MG63 (cell line): ENCODE measurements around the gene BEGAIN. TPM values are rescaled to one million over a fixed set of nuclear protein-coding genes. Genes with fewer than 3 reads are reported as not detected.

Experiments
- DNase-seq: peaks from one replicate; pipeline ENCODE4 v3.0.0-alpha.2; 2020
- H3K27me3 ChIP-seq: fragments of 250-450 bp; sonication (Bioruptor Pico); 2 replicates; pipeline ENCODE4 v1.5.1; 2020; ENCODE audit warnings: mild to moderate bottlenecking, moderate library complexity
- H3K36me3 ChIP-seq: fragments of 250-450 bp; sonication (Bioruptor Pico); 2 replicates; pipeline ENCODE4 v1.5.1; 2020; ENCODE audit warnings: mild to moderate bottlenecking, moderate library complexity
- H3K4me3 ChIP-seq: fragments of 250-450 bp; sonication (Bioruptor Pico); 2 replicates; pipeline ENCODE4 v1.5.1; 2020; ENCODE audit warnings: mild to moderate bottlenecking, moderate library complexity
- H3K9me3 ChIP-seq: fragments of 250-450 bp; sonication (Bioruptor Pico); 2 replicates; pipeline ENCODE4 v1.5.1; 2020; ENCODE audit warnings: mild to moderate bottlenecking, moderate library complexity
- total RNA-seq: library from RNA; depleted of rRNA; stranded (reverse); fragments of >200 nt; shearing (Covaris generic); gene quantifications from 2 replicates; pipeline ENCODE4 v1.2.3, GENCODE V29; 2014; ENCODE audit warnings: low replicate concordance

The BEGAIN gene
- total RNA-seq, 1 experiment from 2014 or later, result 2.3 TPM

DNA sequence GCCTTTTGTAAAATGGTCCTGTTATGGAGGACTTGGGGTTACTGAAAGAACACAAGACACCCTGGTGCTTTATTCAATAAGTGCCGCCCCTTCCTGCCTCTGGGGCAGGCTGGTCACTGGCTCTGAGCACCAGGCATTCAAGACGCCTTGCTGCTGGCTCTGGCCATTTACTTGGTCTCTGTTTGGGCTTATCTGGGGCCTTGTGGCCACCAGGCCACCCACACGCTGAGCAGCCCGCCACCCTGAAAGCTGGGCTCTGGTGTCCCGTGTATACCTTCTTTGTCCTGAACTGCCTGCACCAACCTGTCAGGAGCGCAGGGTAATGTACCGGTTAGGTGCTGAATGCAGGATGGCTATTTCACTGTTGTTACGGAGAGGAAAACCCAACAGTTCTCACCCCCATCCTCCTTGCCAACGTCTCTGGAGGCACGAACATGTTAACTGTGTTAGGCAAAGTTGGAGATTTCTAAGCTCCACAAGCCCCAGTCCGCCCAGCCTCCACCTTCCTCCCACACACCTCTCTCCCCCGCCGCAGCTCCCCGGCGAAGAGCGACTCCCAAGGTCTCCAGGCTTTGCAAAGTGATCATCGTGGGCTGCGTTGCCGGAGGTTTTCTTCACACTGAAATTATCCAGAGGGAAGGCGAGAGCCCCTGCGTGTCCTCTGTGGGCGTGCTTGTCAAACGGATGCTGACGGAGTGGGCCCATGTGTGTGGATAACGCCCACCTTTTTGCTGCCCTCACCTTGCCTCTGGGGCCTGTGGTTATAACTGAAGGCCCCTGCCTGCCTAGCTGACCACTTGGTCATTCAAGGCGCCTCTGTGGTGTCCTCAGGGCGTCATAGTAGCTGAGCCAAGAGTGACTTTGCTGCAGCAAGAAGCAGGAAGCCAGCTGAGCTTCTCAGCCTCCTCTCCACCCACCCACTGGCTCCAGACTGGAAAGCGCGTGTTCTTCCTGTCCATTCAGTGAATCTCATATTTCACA is 18.8 kb upstream of the BEGAIN start:
- DNase-seq, result no peak
- Histone ChIP-seq H3K4me3 (no peak overlapping the region), H3K27me3 (no peaks in the 10 kb centered on the region), H3K9me3 (no peaks in the 10 kb centered on the region), H3K36me3 (no peaks in the 10 kb centered on the region)

GRCh38 chr14:100605230-100605629 is 18.0 kb upstream of the BEGAIN start:
- no peaks in the 10 kb centered on the region for H3K27me3 ChIP-seq
- no peaks in the 10 kb centered on the region for H3K9me3 ChIP-seq
- no peak overlapping the region for H3K4me3 ChIP-seq
- H3K36me3 ChIP-seq, result no peaks in the 10 kb centered on the region
- no peak for DNase-seq

DNA sequence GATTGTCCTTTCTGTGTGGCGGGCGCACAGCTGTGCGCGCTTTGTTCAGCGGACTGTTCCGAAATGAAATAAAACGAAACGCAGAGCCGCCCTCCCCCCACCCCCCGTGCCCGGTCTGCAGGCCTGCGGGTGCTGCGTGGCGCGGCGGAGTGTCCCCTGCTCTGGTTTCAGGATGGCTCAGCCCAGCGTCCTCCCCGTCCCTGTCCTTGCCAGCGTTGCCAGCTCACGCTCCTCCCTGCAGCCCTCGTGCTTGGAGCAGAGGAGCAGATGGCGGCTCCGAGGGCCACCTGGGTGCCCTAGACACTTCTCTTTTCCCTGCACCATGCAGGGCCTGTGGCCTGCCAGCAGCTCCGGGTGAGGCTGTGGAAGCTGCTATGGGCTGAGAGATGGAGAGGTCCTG is 17.5 kb upstream of the BEGAIN start:
- H3K4me3 ChIP-seq, result no peak overlapping the region

GRCh38 chr14:100604121-100604501 is 16.9 kb upstream of the BEGAIN start:
- no peaks in the 10 kb centered on the region for H3K9me3 ChIP-seq
- peaks cover 1% of the 10 kb centered on the region; the same call in 1 of the 2 replicates for H3K27me3 ChIP-seq
- H3K36me3 ChIP-seq, result no peaks in the 10 kb centered on the region
- H3K4me3 ChIP-seq, result no peak overlapping the region
- DNase-seq, result no peak

More for the DNA sequence above, 17.5 kb upstream of the BEGAIN start:
- H3K36me3 ChIP-seq, result no peaks in the 10 kb centered on the region
- no peaks in the 10 kb centered on the region for H3K27me3 ChIP-seq
- no peak for DNase-seq
- H3K9me3 ChIP-seq, result no peaks in the 10 kb centered on the region

- H3K4me3 ChIP-seq, result no peak overlapping the region
- no peaks in the 10 kb centered on the region for H3K9me3 ChIP-seq
- DNase-seq, result no peak
- H3K36me3 ChIP-seq, result no peaks in the 10 kb centered on the region
- H3K27me3 ChIP-seq, result peaks cover 3% of the 10 kb centered on the region; the same call in 1 of the 2 replicates
Observed at GRCh38 chr14:100603341-100604120, 16.3 kb upstream of the BEGAIN start.

- no peaks in the 10 kb centered on the region for H3K9me3 ChIP-seq
- no peak for DNase-seq
- no peaks in the 10 kb centered on the region for H3K36me3 ChIP-seq
- no peak overlapping the region for H3K4me3 ChIP-seq
- peaks cover 3% of the 10 kb centered on the region; the same call in 1 of the 2 replicates for H3K27me3 ChIP-seq
Observed at GRCh38 chr14:100602621-100603230, 15.5 kb upstream of the BEGAIN start.

- DNase-seq, result no peak
- no peak overlapping the region for H3K4me3 ChIP-seq
- no peaks in the 10 kb centered on the region for H3K36me3 ChIP-seq
- H3K27me3 ChIP-seq, result peaks cover 3% of the 10 kb centered on the region; the same call in 1 of the 2 replicates
- no peaks in the 10 kb centered on the region for H3K9me3 ChIP-seq
Observed at GRCh38 chr14:100601914-100602313, 14.7 kb upstream of the BEGAIN start.

DNA sequence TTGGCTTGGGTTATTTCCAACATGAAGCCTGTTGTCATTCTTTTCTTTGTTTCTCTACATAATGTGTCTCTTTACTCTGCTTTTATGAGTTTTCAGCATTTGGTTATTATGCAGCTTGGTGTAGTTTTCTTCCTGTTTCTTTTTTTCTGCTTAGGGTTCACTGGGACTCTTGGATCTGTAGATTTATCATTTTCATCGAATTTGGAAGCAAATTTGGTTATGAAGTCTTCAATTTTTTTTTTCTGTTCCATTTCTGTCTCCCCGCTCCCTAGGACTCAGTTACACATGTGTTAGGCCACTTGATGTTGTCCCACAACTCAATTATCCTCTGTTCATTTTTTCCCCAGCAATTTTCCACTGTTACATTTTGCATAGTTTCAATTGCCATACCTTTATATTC is 13.8 kb upstream of the BEGAIN start:
- Histone ChIP-seq H3K9me3 (no peaks in the 10 kb centered on the region), H3K27me3 (peaks cover 3% of the 10 kb centered on the region; the same call in 1 of the 2 replicates), H3K4me3 (no peak overlapping the region), H3K36me3 (no peaks in the 10 kb centered on the region)
- no peak for DNase-seq

- H3K27me3 ChIP-seq, result peaks cover 3% of the 10 kb centered on the region; the same call in 1 of the 2 replicates
- no peak for DNase-seq
- H3K9me3 ChIP-seq, result no peaks in the 10 kb centered on the region
- H3K4me3 ChIP-seq, result no peak overlapping the region
- H3K36me3 ChIP-seq, result no peaks in the 10 kb centered on the region
Observed at GRCh38 chr14:100599981-100600380, 12.8 kb upstream of the BEGAIN start.

DNA sequence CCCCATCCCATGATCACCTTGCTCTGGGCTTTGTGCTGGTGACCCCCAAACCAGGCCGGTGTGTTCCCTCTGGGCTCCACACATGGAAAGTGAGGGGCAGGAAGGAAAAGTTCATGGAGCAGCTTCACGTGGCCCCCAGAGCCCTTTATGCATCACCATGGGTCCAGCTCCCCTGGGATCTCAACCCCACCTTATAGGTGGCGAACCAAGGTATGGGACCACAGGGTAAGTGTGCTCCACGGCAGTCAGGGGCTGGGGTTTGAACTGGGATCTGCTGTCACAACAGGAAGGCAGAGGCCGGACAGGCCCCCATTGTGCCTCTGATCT is 7.4 kb upstream of the BEGAIN start:
- no peaks in the 10 kb centered on the region for H3K36me3 ChIP-seq
- no peaks in the 10 kb centered on the region for H3K9me3 ChIP-seq
- no peak overlapping the region for H3K4me3 ChIP-seq
- peaks cover 3% of the 10 kb centered on the region; the same call in 1 of the 2 replicates for H3K27me3 ChIP-seq
- DNase-seq, result no peak

- Histone ChIP-seq H3K4me3 (no peak overlapping the region), H3K27me3 (peaks cover under 1% of the 10 kb centered on the region; the same call in 1 of the 2 replicates), H3K9me3 (no peaks in the 10 kb centered on the region), H3K36me3 (no peaks in the 10 kb centered on the region)
- DNase-seq, result no peak
Observed at GRCh38 chr14:100593751-100594624, 6.8 kb upstream of the BEGAIN start.

GRCh38 chr14:100592972-100593371 is 5.8 kb upstream of the BEGAIN start:
- Histone ChIP-seq H3K27me3 (no peaks in the 10 kb centered on the region), H3K9me3 (no peaks in the 10 kb centered on the region), H3K4me3 (no peak overlapping the region), H3K36me3 (no peaks in the 10 kb centered on the region)
- peak; percentile 27 for DNase-seq

- Histone ChIP-seq H3K4me3 (no peak overlapping the region), H3K36me3 (no peaks in the 10 kb centered on the region), H3K9me3 (no peaks in the 10 kb centered on the region), H3K27me3 (no peaks in the 10 kb centered on the region)
- no peak for DNase-seq
Observed at GRCh38 chr14:100592461-100592891, 5.3 kb upstream of the BEGAIN start.

- Histone ChIP-seq H3K27me3 (no peaks in the 10 kb centered on the region), H3K9me3 (no peaks in the 10 kb centered on the region), H3K4me3 (no peak overlapping the region), H3K36me3 (no peaks in the 10 kb centered on the region)
- no peak for DNase-seq
Observed at GRCh38 chr14:100591453-100592371, 4.5 kb upstream of the BEGAIN start.

DNA sequence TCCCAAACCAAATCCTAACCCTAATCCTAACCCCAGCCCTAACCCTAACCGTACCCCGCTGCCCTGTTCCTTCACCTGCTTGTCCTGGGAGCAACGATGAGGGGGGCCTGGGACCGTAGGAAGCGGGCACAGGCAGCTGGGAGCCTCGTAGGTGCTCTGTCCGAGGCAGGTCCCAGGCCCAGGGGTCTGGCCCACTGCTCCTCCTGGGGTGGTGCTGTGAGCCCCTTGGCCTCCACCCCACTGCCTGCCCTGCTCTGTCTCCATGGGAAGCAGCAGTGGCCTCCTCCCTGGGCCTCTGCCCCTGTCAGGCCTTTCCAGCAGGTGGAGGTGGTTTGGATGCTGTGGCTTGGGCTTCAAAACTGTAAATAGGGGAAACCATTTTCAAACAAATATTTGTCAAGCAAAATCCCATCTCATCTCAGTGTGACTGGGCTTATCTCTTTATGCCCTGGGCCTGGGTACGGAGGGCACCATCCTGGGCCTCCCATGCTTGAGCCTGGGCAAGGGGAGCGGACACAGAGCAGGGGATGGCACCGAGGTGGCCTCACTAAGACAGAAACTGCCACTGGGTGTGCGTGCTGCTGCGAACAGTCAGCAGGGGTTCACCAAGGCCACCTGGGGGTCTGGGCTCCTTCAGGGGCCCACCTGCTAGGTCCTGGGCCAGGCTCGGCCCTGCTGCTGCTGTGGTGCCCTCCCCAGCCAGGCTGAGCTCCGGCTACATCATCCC is 3.7 kb upstream of the BEGAIN start:
- Histone ChIP-seq H3K27me3 (no peaks in the 10 kb centered on the region), H3K36me3 (no peaks in the 10 kb centered on the region), H3K9me3 (no peaks in the 10 kb centered on the region), H3K4me3 (no peak overlapping the region)
- no peak for DNase-seq
